ENCODE results near the gene IRF2. TPM values are rescaled to one million over a fixed set of nuclear protein-coding genes. Genes with fewer than 3 reads are reported as not detected.

Gene IRF2
- polyA plus RNA-seq, 1 donor from 2014 or later = 1.4 TPM

GRCh38 chr4:184452740-184453139 lies 21.6 kb downstream of the IRF2 start:
- no peak overlapping the region for H3K27ac ChIP-seq (ENCODE audit: low read length)
- H3K4me3 ChIP-seq (ENCODE audit: low read length) = no peak overlapping the region
- no peaks in the 10 kb centered on the region for H3K79me2 ChIP-seq (replicated peaks; ENCODE audit: insufficient read depth, low read length)

GRCh38 chr4:184451726-184452125 lies 22.6 kb downstream of the IRF2 start:
- H3K27ac ChIP-seq (ENCODE audit: low read length) = no peak overlapping the region
- no peak overlapping the region for H3K4me3 ChIP-seq (ENCODE audit: low read length)
- H2AFZ ChIP-seq (ENCODE audit: low read depth, low read length) = no peak overlapping the region
- H3K27me3 ChIP-seq (ENCODE audit: insufficient read depth, low read depth, low read length) = no peaks in the 10 kb centered on the region
- H4K20me1 ChIP-seq (ENCODE audit: insufficient read depth) = no peaks in the 10 kb centered on the region
- no peaks in the 10 kb centered on the region for H3K79me2 ChIP-seq (replicated peaks; ENCODE audit: insufficient read depth, low read length)
- H3K9ac ChIP-seq (ENCODE audit: low read length) = no peak overlapping the region
- H3F3A ChIP-seq (ENCODE audit: insufficient read depth, low read length, poor library complexity, severe bottlenecking) = no peaks in the 10 kb centered on the region
- no peak overlapping the region for H3K4me2 ChIP-seq (ENCODE audit: low read length)
- H3K9me3 ChIP-seq (ENCODE audit: low read length) = no peaks in the 10 kb centered on the region
- H3K9me2 ChIP-seq (ENCODE audit: insufficient read depth, low read length) = no peaks in the 10 kb centered on the region
- H3K36me3 ChIP-seq (ENCODE audit: insufficient read depth, low read length) = no peaks in the 10 kb centered on the region
- TF ChIP-seq EP300 (conservative IDR thresholded peaks at IDR 0.05; ENCODE audit: poor library complexity, severe bottlenecking) = no peak
- no peak for TF ChIP-seq EZH2 (IDR thresholded peaks at IDR 0.05; ENCODE audit: borderline replicate concordance, insufficient read depth, low read length, poor library complexity, severe bottlenecking)
- TF ChIP-seq TAF1 (IDR thresholded peaks at IDR 0.05; ENCODE audit: low read depth) = no peak
- no peak for TF ChIP-seq REST (IDR thresholded peaks at IDR 0.05; ENCODE audit: borderline replicate concordance)
- TF ChIP-seq CTCF (IDR thresholded peaks at IDR 0.05; ENCODE audit: poor library complexity, severe bottlenecking) = no peak
- no peak for TF ChIP-seq SMC3 (conservative IDR thresholded peaks at IDR 0.05; ENCODE audit: poor library complexity)
- no peak for TF ChIP-seq POLR2AphosphoS5 (IDR thresholded peaks at IDR 0.05)

More at GRCh38 chr4:184452740-184453139, 21.6 kb downstream of the IRF2 start:
- H3K9ac ChIP-seq (ENCODE audit: low read length) = no peak overlapping the region
- no peak overlapping the region for H2AFZ ChIP-seq (ENCODE audit: low read depth, low read length)
- TF ChIP-seq CTCF (IDR thresholded peaks at IDR 0.05; ENCODE audit: poor library complexity, severe bottlenecking) (no peak), REST (IDR thresholded peaks at IDR 0.05; ENCODE audit: borderline replicate concordance) (no peak), EZH2 (IDR thresholded peaks at IDR 0.05; ENCODE audit: borderline replicate concordance, insufficient read depth, low read length, poor library complexity, severe bottlenecking) (no peak), RAD21 (conservative IDR thresholded peaks at IDR 0.05) (no peak), SMC3 (conservative IDR thresholded peaks at IDR 0.05; ENCODE audit: poor library complexity) (no peak), MXI1 (conservative IDR thresholded peaks at IDR 0.05; ENCODE audit: poor library complexity, severe bottlenecking) (no peak), EP300 (conservative IDR thresholded peaks at IDR 0.05; ENCODE audit: poor library complexity, severe bottlenecking) (no peak), POLR2AphosphoS5 (IDR thresholded peaks at IDR 0.05) (no peak), TAF1 (IDR thresholded peaks at IDR 0.05; ENCODE audit: low read depth) (no peak)
- no peaks in the 10 kb centered on the region for H3F3A ChIP-seq (ENCODE audit: insufficient read depth, low read length, poor library complexity, severe bottlenecking)
- H3K36me3 ChIP-seq (ENCODE audit: insufficient read depth, low read length) = no peaks in the 10 kb centered on the region
- H3K4me2 ChIP-seq (ENCODE audit: low read length) = no peak overlapping the region
- no peaks in the 10 kb centered on the region for H3K27me3 ChIP-seq (ENCODE audit: insufficient read depth, low read depth, low read length)
- H4K20me1 ChIP-seq (ENCODE audit: insufficient read depth) = no peaks in the 10 kb centered on the region
- H3K9me2 ChIP-seq (ENCODE audit: insufficient read depth, low read length) = no peaks in the 10 kb centered on the region
- H3K9me3 ChIP-seq (ENCODE audit: low read length) = no peaks in the 10 kb centered on the region
